CD4-positive, CD25-positive, alpha-beta regulatory T cell (primary cell): ENCODE measurements around the gene TRIM43. TPM values are rescaled to one million over a fixed set of nuclear protein-coding genes. Genes with fewer than 3 reads are reported as not detected.
"Not testable (repeated sequence)": the region's sequence is repeated elsewhere in the genome, so short reads cannot be mapped to it uniquely, and the experiment has no call there.

Source experiments
- ATAC-seq, 2 donors: fragments of 150-1000 bp; cut with Tn5 transposase; one replicate each; pipeline ENCODE4 v1.10.0; 2021; ENCODE audit warnings: low read depth in 2 of 2, moderate number of reproducible peaks in 2 of 2, moderate library complexity in 1 of 2
- DNase-seq, 3 donors: peaks; one replicate each; pipeline versions ENCODE4 v3.0.0 to v3.0.0-alpha.2; 2012 to 2022; ENCODE audit warnings: mixed read lengths in 1 of 3
- H3K27ac ChIP-seq: one replicate; pipeline ENCODE4 v1.7.0; 2013; ENCODE audit warnings: mild to moderate bottlenecking, low read length; ENCODE audit not compliant: insufficient read depth, poor library complexity, severe bottlenecking
- H3K27me3 ChIP-seq: one replicate; pipeline ENCODE4 v1.7.0; 2013; ENCODE audit warnings: low read length; ENCODE audit not compliant: control insufficient read depth, insufficient read depth
- H3K36me3 ChIP-seq: one replicate; pipeline ENCODE4 v1.7.0; 2013; ENCODE audit warnings: mild to moderate bottlenecking, low read length, moderate library complexity; ENCODE audit not compliant: control insufficient read depth, insufficient read depth
- H3K4me1 ChIP-seq: 2 replicates; pipeline ENCODE4 v1.7.0; 2013; ENCODE audit warnings: mild to moderate bottlenecking, low read length; ENCODE audit not compliant: insufficient read depth, control insufficient read depth, poor library complexity, severe bottlenecking
- H3K4me3 ChIP-seq: one replicate; pipeline ENCODE4 v1.7.0; 2013; ENCODE audit warnings: low read depth, mild to moderate bottlenecking, low read length, moderate library complexity
- H3K9me3 ChIP-seq, 2 experiments: 1 replicate in 1 of 2; 2 replicates in 1 of 2; pipeline ENCODE4 v1.7.0; 2013; ENCODE audit warnings: low read length in 2 of 2, mild to moderate bottlenecking in 1 of 2, moderate library complexity in 1 of 2; ENCODE audit not compliant: control insufficient read depth in 2 of 2
- H3K27ac Mint-ChIP-seq, 3 donors: one replicate each; pipeline ENCODE4 v1.8.0; 2020 to 2022; ENCODE audit warnings: mild to moderate bottlenecking in 3 of 3, mixed read lengths in 3 of 3, moderate library complexity in 2 of 3
- H3K27me3 Mint-ChIP-seq: one replicate; pipeline ENCODE4 v1.8.0; 2022; ENCODE audit warnings: mild to moderate bottlenecking, mixed read lengths
- H3K36me3 Mint-ChIP-seq: one replicate; pipeline ENCODE4 v1.8.0; 2020; ENCODE audit warnings: mixed read lengths
- H3K4me1 Mint-ChIP-seq, 4 donors: one replicate each; pipeline ENCODE4 v1.8.0; 2020 to 2022; ENCODE audit warnings: mixed read lengths in 4 of 4, mild to moderate bottlenecking in 1 of 4
- H3K4me3 Mint-ChIP-seq, 4 donors: one replicate each; pipeline ENCODE4 v1.8.0; 2020 to 2022; ENCODE audit warnings: mild to moderate bottlenecking in 4 of 4, mixed read lengths in 4 of 4, moderate library complexity in 3 of 4
- H3K9me3 Mint-ChIP-seq, 7 donors: one replicate each; pipeline ENCODE4 v1.8.0; 2020 to 2022; ENCODE audit warnings: mixed read lengths in 7 of 7, mild to moderate bottlenecking in 3 of 7, moderate library complexity in 2 of 7
- polyA plus RNA-seq, 4 donors: library from polyadenylated mRNA; unstranded; fragments of 300-500 nt; fragmentation: Illumina TruSeq; gene quantifications; one replicate each; pipeline ENCODE4 v1.2.3, GENCODE V29; 2021
- total RNA-seq: library from RNA; stranded (reverse); gene quantifications from one replicate; pipeline ENCODE4 v1.2.3, GENCODE V29; 2022

TRIM43 gene
- total and polyA plus RNA-seq, 5 donors from 2014 or later, result not detected

- not testable (repeated sequence) for H3K4me1 Mint-ChIP-seq, H3K27me3 ChIP-seq, H3K9me3 Mint-ChIP-seq, H3K36me3 ChIP-seq, H3K4me1 ChIP-seq, H3K27ac Mint-ChIP-seq, DNase-seq, H3K4me3 Mint-ChIP-seq, H3K36me3 Mint-ChIP-seq, H3K27ac ChIP-seq, H3K9me3 ChIP-seq, ATAC-seq, H3K4me3 ChIP-seq, H3K27me3 Mint-ChIP-seq
These were observed 18.0 kb downstream of the TRIM43 start for GRCh38 chr2:95609764-95610163.

GRCh38 chr2:95613048-95613447, 21.2 kb downstream of the TRIM43 start:
- not testable (repeated sequence) for H3K27me3 Mint-ChIP-seq, DNase-seq, H3K27ac Mint-ChIP-seq, H3K9me3 ChIP-seq, H3K4me3 Mint-ChIP-seq, H3K36me3 Mint-ChIP-seq, ATAC-seq, H3K9me3 Mint-ChIP-seq, H3K27ac ChIP-seq, H3K4me1 Mint-ChIP-seq, H3K4me3 ChIP-seq, H3K36me3 ChIP-seq, H3K4me1 ChIP-seq, H3K27me3 ChIP-seq

- not testable (repeated sequence) for H3K36me3 Mint-ChIP-seq, ATAC-seq, H3K27ac Mint-ChIP-seq, H3K4me1 ChIP-seq, H3K27ac ChIP-seq, H3K4me3 ChIP-seq, H3K9me3 ChIP-seq, H3K9me3 Mint-ChIP-seq, DNase-seq, H3K4me3 Mint-ChIP-seq, H3K27me3 Mint-ChIP-seq, H3K27me3 ChIP-seq, H3K36me3 ChIP-seq, H3K4me1 Mint-ChIP-seq
These were observed 30.9 kb downstream of the TRIM43 start for GRCh38 chr2:95622728-95623127.

- not testable (repeated sequence) for DNase-seq, H3K4me3 ChIP-seq, H3K27me3 ChIP-seq, H3K4me3 Mint-ChIP-seq, H3K4me1 ChIP-seq, H3K27ac ChIP-seq, ATAC-seq, H3K27me3 Mint-ChIP-seq, H3K4me1 Mint-ChIP-seq, H3K27ac Mint-ChIP-seq, H3K36me3 ChIP-seq, H3K36me3 Mint-ChIP-seq, H3K9me3 ChIP-seq, H3K9me3 Mint-ChIP-seq
These were observed 39.2 kb downstream of the TRIM43 start for GRCh38 chr2:95630987-95631386.

- DNase-seq, H3K4me1 ChIP-seq, H3K4me3 Mint-ChIP-seq, ATAC-seq, H3K27me3 Mint-ChIP-seq, H3K27me3 ChIP-seq, H3K36me3 ChIP-seq, H3K4me1 Mint-ChIP-seq, H3K9me3 ChIP-seq, H3K27ac Mint-ChIP-seq, H3K4me3 ChIP-seq, H3K27ac ChIP-seq, H3K36me3 Mint-ChIP-seq, H3K9me3 Mint-ChIP-seq: not testable (repeated sequence)
These were observed 41.9 kb downstream of the TRIM43 start for GRCh38 chr2:95633626-95634259.

- not testable (repeated sequence) for H3K9me3 ChIP-seq, H3K4me3 ChIP-seq, H3K27ac ChIP-seq, H3K27me3 ChIP-seq, H3K36me3 ChIP-seq, H3K4me1 ChIP-seq, H3K27me3 Mint-ChIP-seq, H3K36me3 Mint-ChIP-seq, H3K4me3 Mint-ChIP-seq, H3K4me1 Mint-ChIP-seq, DNase-seq, H3K9me3 Mint-ChIP-seq, ATAC-seq, H3K27ac Mint-ChIP-seq
These were observed 48.9 kb downstream of the TRIM43 start for GRCh38 chr2:95640515-95641288.

- not testable (repeated sequence) for H3K4me1 ChIP-seq, H3K36me3 ChIP-seq, H3K27me3 Mint-ChIP-seq, H3K4me3 Mint-ChIP-seq, H3K27ac Mint-ChIP-seq, ATAC-seq, DNase-seq, H3K27me3 ChIP-seq, H3K9me3 ChIP-seq, H3K4me1 Mint-ChIP-seq, H3K4me3 ChIP-seq, H3K36me3 Mint-ChIP-seq, H3K27ac ChIP-seq, H3K9me3 Mint-ChIP-seq
These were observed 49.4 kb downstream of the TRIM43 start for GRCh38 chr2:95641289-95641575.

- H3K9me3 Mint-ChIP-seq, ATAC-seq: not testable (repeated sequence)
These were observed 50.0 kb downstream of the TRIM43 start for GRCh38 chr2:95641787-95642186.

More at GRCh38 chr2:95641787-95642186, 50.0 kb downstream of the TRIM43 start:
- not testable (repeated sequence) for H3K27me3 ChIP-seq, H3K4me3 Mint-ChIP-seq, H3K36me3 Mint-ChIP-seq, H3K9me3 ChIP-seq, H3K27ac Mint-ChIP-seq, DNase-seq, H3K4me3 ChIP-seq, H3K4me1 Mint-ChIP-seq, H3K36me3 ChIP-seq, H3K27me3 Mint-ChIP-seq, H3K27ac ChIP-seq, H3K4me1 ChIP-seq
